GM20000 (cell line): ENCODE measurements around the gene MAP7D1.
"Not testable (repeated sequence)": the region's sequence is repeated elsewhere in the genome, so short reads cannot be mapped to it uniquely, and the experiment has no call there.

Experiments
- DNase-seq: peaks from one replicate; pipeline ENCODE4 v3.0.0; 2012; ENCODE audit warnings: low spot score
- CTCF ChIP-seq: IDR thresholded peaks from 2 replicates; pipeline ENCODE4 v1.5.1; 2012; ENCODE audit warnings: mild to moderate bottlenecking, control low read depth; ENCODE audit errors: extremely low read depth, missing control alignments

Gene MAP7D1

GRCh38 chr1:36208978-36209703, 53.2 kb downstream of the MAP7D1 start:
- TF ChIP-seq CTCF: no peak
- DNase-seq: no peak

DNA sequence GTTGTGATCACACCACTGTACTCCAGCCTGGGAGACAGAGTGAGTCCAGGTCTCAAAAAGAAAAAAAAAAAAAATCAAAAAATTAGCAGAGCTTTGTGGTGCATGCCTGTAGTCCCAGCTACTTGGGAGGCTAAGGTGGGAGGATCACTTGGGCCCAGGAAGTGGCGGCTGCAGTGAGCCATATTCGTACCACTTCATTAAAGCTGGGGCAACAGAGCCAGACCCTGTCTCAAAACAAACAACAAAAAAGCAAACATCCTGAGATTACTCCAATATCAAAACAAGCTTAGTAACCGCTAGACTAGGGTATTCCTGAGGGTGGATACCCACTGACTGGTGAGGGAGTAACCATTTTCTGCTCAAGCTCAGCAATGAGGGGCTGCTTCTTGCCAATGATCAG, 55.3 kb downstream of the MAP7D1 start:
- no peak for DNase-seq
- no peak for TF ChIP-seq CTCF

GRCh38 chr1:36211841-36212240, 55.9 kb downstream of the MAP7D1 start:
- no peak for DNase-seq
- TF ChIP-seq CTCF: no peak

- TF ChIP-seq CTCF: no peak
- DNase-seq: no peak
Observed at GRCh38 chr1:36212782-36213181, 56.8 kb downstream of the MAP7D1 start.

DNA sequence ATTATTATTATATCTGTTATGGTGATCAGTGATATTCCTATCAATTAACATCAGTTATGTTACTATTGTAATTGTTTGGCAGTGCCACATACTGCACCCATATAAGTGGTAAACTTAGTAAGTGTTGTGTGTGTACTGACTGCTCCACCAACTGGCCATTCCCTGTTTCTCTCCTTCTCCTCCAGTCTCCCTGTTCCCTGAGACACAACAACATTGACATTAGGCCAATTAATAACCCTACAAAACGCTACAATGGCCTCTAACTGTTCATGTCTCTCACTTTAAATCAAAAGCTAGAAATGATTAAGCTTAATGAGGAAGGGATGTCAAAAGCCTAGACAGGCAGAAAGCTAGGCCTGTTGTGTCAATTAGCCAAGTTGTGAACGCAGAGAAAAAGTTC, 61.7 kb downstream of the MAP7D1 start:
- no peak for DNase-seq
- no peak for TF ChIP-seq CTCF

- DNase-seq: not testable (repeated sequence)
Observed at GRCh38 chr1:36221901-36222300, 65.9 kb downstream of the MAP7D1 start.

GRCh38 chr1:36222481-36223380, 66.8 kb downstream of the MAP7D1 start:
- TF ChIP-seq CTCF: no peak
- no peak for DNase-seq
